Ovary (tissue), 10 donors: ENCODE results near the gene PTPRB. TPM values are rescaled to one million over a fixed set of nuclear protein-coding genes. Genes with fewer than 3 reads are reported as not detected.

Experiments used
- DNase-seq, 5 donors: peaks; one replicate each; pipeline ENCODE4 v3.0.0-alpha.2; 2019 to 2020
- H3K27ac ChIP-seq, 2 donors: fragments of 200-600 bp; one replicate each; pipeline versions ENCODE4 v1.5.1 to v1.8.0; 2019 to 2022
- H3K27me3 ChIP-seq: fragments of 200-600 bp; one replicate; pipeline ENCODE4 v1.8.0; 2022
- H3K36me3 ChIP-seq: fragments of 200-600 bp; sonication (generic); one replicate; pipeline ENCODE4 v1.5.1; 2019
- H3K4me1 ChIP-seq: one replicate; pipeline ENCODE4 v1.8.1; 2013; ENCODE audit warnings: mild to moderate bottlenecking, moderate library complexity; ENCODE audit not compliant: insufficient read depth
- H3K4me3 ChIP-seq: fragments of 200-600 bp; sonication (generic); one replicate; pipeline ENCODE4 v1.5.1; 2017
- H3K9me3 ChIP-seq, 2 donors: fragments of 200-600 bp in 1 of 2; sonication (generic) in 1 of 2; one replicate each; pipeline versions ENCODE4 v1.5.1 to v1.8.1; 2013 to 2019; ENCODE audit warnings: mild to moderate bottlenecking in 1 of 2, moderate library complexity in 1 of 2
- CTCF ChIP-seq, 3 donors: fragments of 450-650 bp in 2 of 3; fragments of 200-600 bp in 1 of 3; IDR thresholded peaks; one replicate each; pipeline versions ENCODE4 v1.5.1 to v1.8.0; 2016 to 2022; ENCODE audit warnings: antibody characterized with exemption in 3 of 3, mild to moderate bottlenecking in 1 of 3
- EP300 ChIP-seq: sonication (generic); formaldehyde crosslinking; IDR thresholded peaks from one replicate; pipeline ENCODE4 v1.6.1; 2017; ENCODE audit warnings: antibody characterized with exemption
- POLR2A ChIP-seq: fragments of 450-650 bp; IDR thresholded peaks from one replicate; pipeline ENCODE4 v1.6.1; 2017; ENCODE audit warnings: antibody characterized with exemption, mild to moderate bottlenecking, moderate library complexity
- WGBS, 3 donors: extraction: QIAGEN DNeasy Blood & Tissue Kit in 1 of 3; methylation state at CpG; one replicate each; pipeline versions ENCODE4 v1.1.5 to v1.1.7; 2013 to 2017; 5-methylcytosine and 5-hydroxymethylcytosine counted together
- intact Hi-C, 4 donors: fragments of 100-400 bp; cut with DNase I; formaldehyde crosslinking; loops; one replicate each; pipeline versions ENCODE4 v1.11.0 to v1.15.1; 2022 to 2023
- long read RNA-seq, 3 donors: library from polyadenylated mRNA in 2 of 3; unstranded in 2 of 3; transcript quantifications; one replicate each; pipeline ENCODE4 v2.0.0 and lab custom pipeline, GENCODE V29; 2021 to 2026
- polyA plus RNA-seq, 2 donors: library from polyadenylated mRNA; stranded (reverse); fragments of 200-250 nt in 1 of 2; fragments of 350-450 nt in 1 of 2; fragmentation: Illumina TruSeq in 1 of 2; extraction: RNeasy Lipid Tissue Mini Kit (QIAGEN cat#74804) in 1 of 2; gene quantifications; one replicate each; pipeline ENCODE4 v1.2.3, GENCODE V29; 2013 to 2014
- total RNA-seq, 7 donors: library from RNA; depleted of rRNA in 2 of 7; stranded (reverse); fragments of >200 nt in 2 of 7; fragmentation: NEBNext Ultra II Directional in 3 of 7; extraction: Animal tissue kit (Norgen Biotek cat#: 25700) in 3 of 7; gene quantifications; one replicate each; pipeline versions ENCODE4 v1.1.0 to v1.2.4, GENCODE V29; 2016 to 2023
- donor health status: DM: no; HTN: no; CAD: no; lungs with moderate emphysema.
- donor health status: DM: no; HTN: no; CAD: no.
- donor health status: Bipolar disorder and iron deficiency.
- donor health status: DM: yes; HTN: yes; CAD: no.
- donor health status: DM: no; HTN: no; CAD: no.
- donor health status: DM: yes; HTN: yes; CAD: no.

PTPRB gene
- total RNA-seq (10 to 100 TPM in 4 of 7 donors, 1 to 10 TPM in 3; 4.9 to 34.6 (median 11.6) TPM), polyA plus RNA-seq (10 to 100 TPM in 1 of 2 donors, 1 to 10 TPM in 1; 10.0 to 17.3 TPM)
- long read RNA-seq, donor 1, partial matches to known transcripts = 1 of 2 reads
- long read RNA-seq, donor 1, other reads (novel, unspliced or antisense) = 1 of 2 reads
- long read RNA-seq, donor 2, partial matches to known transcripts = 0 of 2 reads
- long read RNA-seq, donor 2, other reads (novel, unspliced or antisense) = 0 of 2 reads
- long read RNA-seq, donor 3, partial matches to known transcripts = 3 of 10 reads
- long read RNA-seq, donor 3, other reads (novel, unspliced or antisense) = 7 of 10 reads

GRCh38 chr12:70637303-70638085, at the start of gene PTPRB:
TSS of gene PTPRB (minus strand) at chr12:70637429. CDS start at chr12:70637395, 34 bp downstream.
- Histone ChIP-seq H3K9me3 (no peaks in the 10 kb centered on the region), H3K27me3 (no peaks in the 10 kb centered on the region), H3K36me3 (no peaks in the 10 kb centered on the region), H3K4me3 (no peak within 1 kb of the TSS), H3K27ac (no peak within 1 kb of the TSS), H3K4me1 (no peaks in the 10 kb centered on the region)
- WGBS, 3 donors = 68 to 77% (median 71%) methylated on average over 6 of the region's 6 CpGs
- intact Hi-C loops = no loop called here
- DNase-seq = no peak
- TF ChIP-seq POLR2A (no peak), CTCF (IDR thresholded peaks at IDR 0.05) (no peak), EP300 (no peak)

DNA sequence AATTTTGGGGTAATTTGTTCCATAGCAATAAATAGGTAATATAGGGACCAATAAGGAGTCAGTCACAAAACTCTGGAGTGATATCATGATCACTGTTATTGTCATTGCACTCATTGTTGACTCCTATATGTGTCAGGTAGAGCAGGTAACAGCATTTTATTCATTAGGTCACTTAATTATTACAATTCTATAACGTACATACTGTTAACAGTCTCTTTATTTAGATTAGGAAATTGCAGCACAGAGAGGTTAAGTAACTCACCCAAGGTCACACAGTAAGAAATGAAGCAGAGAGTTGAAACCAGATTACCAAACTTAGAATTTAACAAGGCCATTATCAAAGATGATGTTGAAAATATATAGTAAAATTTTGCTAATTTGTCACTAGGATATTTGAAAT, 49.7 kb upstream of the PTPRB start:
- 71 to 79% (median 75%) methylated on average over 1 of the region's 1 CpG for WGBS, 3 donors
- Histone ChIP-seq H3K27me3 (no peaks in the 10 kb centered on the region), H3K4me1 (no peaks in the 10 kb centered on the region), H3K4me3 (no peak overlapping the region), H3K36me3 (no peaks in the 10 kb centered on the region), H3K9me3 (no peaks in the 10 kb centered on the region), H3K27ac (no peak overlapping the region)
- TF ChIP-seq POLR2A (no peak), EP300 (no peak), CTCF (IDR thresholded peaks at IDR 0.05) (no peak)
- intact Hi-C loops = no loop called here
- DNase-seq = no peak

GRCh38 chr12:70686299-70686698, 49.1 kb upstream of the PTPRB start:
- Histone ChIP-seq H3K27ac (no peak overlapping the region), H3K9me3 (no peaks in the 10 kb centered on the region), H3K36me3 (no peaks in the 10 kb centered on the region), H3K4me3 (no peak overlapping the region), H3K27me3 (no peaks in the 10 kb centered on the region), H3K4me1 (no peaks in the 10 kb centered on the region)
- TF ChIP-seq CTCF (IDR thresholded peaks at IDR 0.05) = no peak
- TF ChIP-seq POLR2A = no peak
- no peak for TF ChIP-seq EP300
- no peak for DNase-seq
- intact Hi-C loops = no loop called here
- WGBS, 3 donors = 62 to 67% (median 65%) methylated on average over 2 of the region's 2 CpGs

DNA sequence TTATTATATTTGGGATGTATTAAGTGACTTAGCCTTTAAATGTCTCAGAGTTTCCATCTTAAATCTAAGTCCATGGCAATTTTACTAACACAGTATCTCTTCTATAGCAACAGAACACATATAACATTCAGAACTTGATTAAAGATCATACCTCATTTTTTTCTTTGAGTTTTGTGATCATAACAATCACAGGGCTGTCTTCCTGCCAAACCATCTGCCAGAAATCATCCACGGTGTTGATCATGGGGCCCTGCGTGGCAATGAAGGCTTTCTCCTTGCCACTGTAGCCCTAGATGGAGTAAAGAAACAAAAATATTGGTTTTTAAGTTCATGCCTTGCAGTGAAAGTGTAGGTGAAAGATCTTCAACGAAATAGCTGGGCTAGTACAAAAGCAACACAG, 46.7 kb upstream of the PTPRB start:
- no peak for DNase-seq
- Histone ChIP-seq H3K4me1 (no peaks in the 10 kb centered on the region), H3K27ac (no peak overlapping the region), H3K27me3 (no peaks in the 10 kb centered on the region), H3K9me3 (no peaks in the 10 kb centered on the region), H3K4me3 (no peak overlapping the region), H3K36me3 (no peaks in the 10 kb centered on the region)
- intact Hi-C loops = no loop called here
- 77 to 84% (median 78%) methylated on average over 3 of the region's 3 CpGs for WGBS, 3 donors
- no peak for TF ChIP-seq POLR2A
- TF ChIP-seq EP300 = no peak
- TF ChIP-seq CTCF (IDR thresholded peaks at IDR 0.05) = no peak
